ENCODE data around the gene TGFBR2. TPM values are rescaled to one million over a fixed set of nuclear protein-coding genes. Genes with fewer than 3 reads are reported as not detected.

Gene TGFBR2
- total RNA-seq, 2 experiments from 2014 or later = 45.5 to 46.6 TPM

DNA sequence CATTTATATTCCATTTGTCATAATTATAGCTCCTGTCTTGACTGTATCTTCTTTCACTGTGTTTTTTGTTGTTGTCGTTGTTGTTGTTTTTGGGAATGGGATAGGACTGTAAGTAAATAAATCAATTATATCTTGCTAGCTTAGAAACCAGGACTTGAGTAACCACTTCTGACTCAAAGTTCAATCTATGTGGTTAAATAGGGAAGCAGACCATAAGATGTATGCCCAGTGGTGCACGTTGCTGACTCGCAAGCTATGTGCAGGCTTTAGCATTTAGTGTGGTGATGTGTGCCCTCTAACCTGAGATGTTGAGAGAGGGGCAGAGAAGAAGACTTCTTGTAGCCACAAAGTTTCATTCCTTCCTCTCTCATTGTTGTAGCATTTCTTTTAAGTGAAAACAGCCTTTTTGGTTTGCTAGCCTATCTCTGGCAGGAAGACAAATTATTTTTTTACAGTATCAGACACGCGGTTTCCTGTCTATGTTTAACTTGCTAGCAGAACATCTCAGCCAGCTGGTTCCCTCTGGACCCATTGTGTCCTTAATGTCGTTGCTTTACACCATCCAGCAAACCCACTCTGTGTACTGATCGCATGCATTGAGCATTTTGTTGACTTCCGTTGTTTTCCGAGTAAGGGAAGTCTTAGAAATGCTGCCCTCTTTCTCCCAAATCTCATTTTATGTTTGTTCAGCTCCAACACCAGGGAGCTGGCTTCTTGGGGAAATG, 52.1 kb downstream of the TGFBR2 start:
- H3K27ac Mint-ChIP-seq = peak overlapping the region; percentile 95
- H3K9me3 Mint-ChIP-seq (ENCODE audit: low read depth) = no peaks in the 10 kb centered on the region
- POLR2A ChIA-PET = interaction anchor here (0.6 to 2.1 kb wide), 26 partner anchors 9 to 1544 kb away, joined by 3 to 21 read pairs (median 4); partner anchors contain the start of gene TGFBR2
- CTCF ChIA-PET = interaction anchor here (0.7 to 3.1 kb wide), 19 partner anchors 9 to 339 kb away, joined by 3 to 15 read pairs (median 5); partner anchors contain the start of gene TGFBR2
- H3K27me3 Mint-ChIP-seq = no peaks in the 10 kb centered on the region
- intact Hi-C loops (cut with DNase I, micrococcal nuclease) = loop anchor here (1.0 to 10.0 kb wide), 7 partner anchors 27 to 594 kb away; no protein-coding TSS in a partner anchor
- peak; percentile 74 for DNase-seq
- ATAC-seq = peak; percentile 64
- H3K4me1 Mint-ChIP-seq = peaks cover 100% of the 10 kb centered on the region
- H3K36me3 Mint-ChIP-seq (ENCODE audit: low read depth) = peaks cover 84% of the 10 kb centered on the region
- H3K4me3 Mint-ChIP-seq = peak overlapping the region; percentile 60

DNA sequence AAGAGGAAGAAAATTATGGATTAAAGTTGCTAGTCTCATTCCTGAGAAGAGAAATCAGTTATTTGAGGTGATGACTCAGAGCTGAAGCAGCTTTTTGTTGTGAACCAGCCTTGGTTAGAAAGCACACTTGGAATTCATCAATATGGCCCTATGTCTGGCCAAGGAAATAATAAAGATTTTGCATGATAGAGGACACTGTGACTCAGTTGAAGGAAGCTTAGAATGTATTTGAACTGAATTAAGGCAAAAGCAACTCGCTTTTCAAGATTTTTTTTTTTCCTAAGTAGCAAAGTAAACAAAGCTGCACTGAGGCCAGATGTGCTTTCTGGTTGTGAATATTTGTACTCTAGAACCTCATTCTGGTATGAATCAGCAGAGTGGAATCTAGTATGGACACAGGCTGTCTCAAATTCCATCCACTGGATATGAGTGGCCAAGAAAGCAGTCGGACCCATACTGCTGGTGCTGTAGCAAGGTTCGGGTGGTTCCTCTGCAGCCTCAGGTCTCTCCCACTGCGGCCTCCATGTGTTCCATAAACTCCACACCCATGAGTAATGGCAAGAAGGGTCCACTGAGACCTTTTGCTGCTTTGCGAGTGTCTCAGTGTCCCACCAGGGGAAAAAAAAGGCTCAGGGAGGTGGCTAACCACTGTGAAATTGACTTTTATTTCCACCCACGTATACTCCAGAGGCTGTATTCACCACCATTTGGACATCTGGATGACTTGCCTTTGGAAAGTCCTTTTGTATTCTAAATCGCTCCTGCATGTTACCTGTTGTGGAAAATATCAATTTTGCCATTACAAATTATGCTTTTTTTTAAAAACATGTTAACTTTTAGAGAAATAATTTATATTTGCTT, 53.1 kb downstream of the TGFBR2 start:
- CTCF ChIA-PET = interaction anchor here (0.7 to 2.9 kb wide), 9 partner anchors 17 to 340 kb away, joined by 3 to 15 read pairs (median 5); no protein-coding TSS in a partner anchor
- POLR2A ChIA-PET = interaction anchor here (0.6 to 2.1 kb wide), 5 partner anchors 13 to 52 kb away, joined by 3 to 21 read pairs (median 3); partner anchors contain the start of gene TGFBR2
- H3K27me3 Mint-ChIP-seq = no peaks in the 10 kb centered on the region
- peak overlapping the region; percentile 60 for H3K4me3 Mint-ChIP-seq
- ATAC-seq (no peak), DNase-seq (no peak)
- H3K9me3 Mint-ChIP-seq (ENCODE audit: low read depth) = no peaks in the 10 kb centered on the region
- H3K27ac Mint-ChIP-seq = peak overlapping the region; percentile 95
- peaks cover 100% of the 10 kb centered on the region for H3K4me1 Mint-ChIP-seq
- intact Hi-C loops (cut with DNase I, micrococcal nuclease) = loop anchor here (2.0 to 10.0 kb wide), 5 partner anchors 49 to 593 kb away; no protein-coding TSS in a partner anchor
- H3K36me3 Mint-ChIP-seq (ENCODE audit: low read depth) = peaks cover 83% of the 10 kb centered on the region

DNA sequence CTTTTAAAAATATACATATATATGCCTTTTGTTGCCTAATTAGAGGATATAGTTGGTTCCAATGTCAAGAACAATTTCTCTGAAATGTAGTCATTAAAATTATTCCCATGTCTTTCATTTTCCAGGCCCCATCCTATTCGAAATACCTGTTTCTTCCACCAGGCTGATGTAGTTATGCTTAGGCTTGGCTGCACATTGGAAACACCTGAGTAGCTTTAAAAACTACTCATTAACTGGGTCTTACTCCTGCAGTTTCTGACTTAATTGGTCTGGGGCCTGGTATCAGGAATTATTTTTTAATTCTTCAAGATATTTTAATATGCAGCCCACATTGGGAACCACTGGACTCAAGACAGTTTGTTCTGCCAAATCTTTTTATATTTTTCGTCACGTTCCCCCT, 53.7 kb downstream of the TGFBR2 start:
- peak overlapping the region; percentile 24 for H3K4me3 Mint-ChIP-seq
- H3K27me3 Mint-ChIP-seq = no peaks in the 10 kb centered on the region
- peaks cover 100% of the 10 kb centered on the region for H3K4me1 Mint-ChIP-seq
- intact Hi-C loops (cut with DNase I, micrococcal nuclease) = no loop called here
- no peak for DNase-seq
- peak overlapping the region; percentile 90 for H3K27ac Mint-ChIP-seq
- ATAC-seq = no peak
- POLR2A ChIA-PET = interaction anchor here (1.1 kb wide), 1 partner anchor 47 kb away, joined by 3 read pairs; no protein-coding TSS in a partner anchor
- CTCF ChIA-PET = interaction anchor here (0.9 to 1.6 kb wide), 2 partner anchors 25 to 53 kb away, joined by 3 to 4 read pairs; no protein-coding TSS in a partner anchor
- peaks cover 76% of the 10 kb centered on the region for H3K36me3 Mint-ChIP-seq (ENCODE audit: low read depth)
- no peaks in the 10 kb centered on the region for H3K9me3 Mint-ChIP-seq (ENCODE audit: low read depth)

- Mint-ChIP-seq H3K4me3 (peak overlapping the region; percentile 24), H3K9me3 (ENCODE audit: low read depth) (no peaks in the 10 kb centered on the region), H3K4me1 (peaks cover 100% of the 10 kb centered on the region), H3K27me3 (no peaks in the 10 kb centered on the region), H3K36me3 (ENCODE audit: low read depth) (peaks cover 75% of the 10 kb centered on the region), H3K27ac (peak overlapping the region; percentile 90)
- ATAC-seq (no peak), DNase-seq (no peak)
- ChIA-PET CTCF (interaction anchor here (0.7 to 1.6 kb wide), 3 partner anchors 20 to 54 kb away, joined by 3 to 4 read pairs (median 3); no protein-coding TSS in a partner anchor), POLR2A (interaction anchor here (0.6 to 1.1 kb wide), 2 partner anchors 11 to 48 kb away, joined by 3 read pairs; no protein-coding TSS in a partner anchor)
- intact Hi-C loops (cut with DNase I, micrococcal nuclease) = loop anchor here in 1 of 2 experiments (1.0 kb wide), 1 partner anchor 22 kb away; no protein-coding TSS in a partner anchor
Observed at GRCh38 chr3:30660656-30661055, 54.3 kb downstream of the TGFBR2 start.

GRCh38 chr3:30661098-30661873, 54.9 kb downstream of the TGFBR2 start:
- CTCF ChIA-PET = interaction anchor here (0.7 to 1.6 kb wide), 3 partner anchors 19 to 54 kb away, joined by 3 to 4 read pairs (median 3); no protein-coding TSS in a partner anchor
- H3K4me1 Mint-ChIP-seq = peaks cover 100% of the 10 kb centered on the region
- DNase-seq (no peak), ATAC-seq (peak; percentile 14)
- H3K27me3 Mint-ChIP-seq = no peaks in the 10 kb centered on the region
- POLR2A ChIA-PET = interaction anchor here (0.6 to 1.1 kb wide), 2 partner anchors 11 to 48 kb away, joined by 3 read pairs; no protein-coding TSS in a partner anchor
- no peaks in the 10 kb centered on the region for H3K9me3 Mint-ChIP-seq (ENCODE audit: low read depth)
- intact Hi-C loops (cut with DNase I, micrococcal nuclease) = loop anchor here in 1 of 2 experiments (1.0 kb wide), 1 partner anchor 21 kb away; no protein-coding TSS in a partner anchor
- peak overlapping the region; percentile 90 for H3K27ac Mint-ChIP-seq
- peak overlapping the region; percentile 24 for H3K4me3 Mint-ChIP-seq
- peaks cover 71% of the 10 kb centered on the region for H3K36me3 Mint-ChIP-seq (ENCODE audit: low read depth)

GRCh38 chr3:30662836-30663235, 56.4 kb downstream of the TGFBR2 start:
- ATAC-seq = no peak
- Mint-ChIP-seq H3K4me1 (peaks cover 96% of the 10 kb centered on the region), H3K27ac (peak overlapping the region; percentile 90), H3K9me3 (ENCODE audit: low read depth) (no peaks in the 10 kb centered on the region), H3K36me3 (ENCODE audit: low read depth) (peaks cover 62% of the 10 kb centered on the region), H3K4me3 (peak overlapping the region; percentile 48), H3K27me3 (no peaks in the 10 kb centered on the region)
- intact Hi-C loops (cut with DNase I, micrococcal nuclease) = no loop called here
- POLR2A ChIA-PET = interaction anchor here (0.7 kb wide), 1 partner anchor 8 kb away, joined by 4 read pairs; no protein-coding TSS in a partner anchor
- peak; percentile 38 for DNase-seq
- CTCF ChIA-PET = interaction anchor here (0.9 to 3.6 kb wide), 2 partner anchors 8 to 27 kb away, joined by 3 to 12 read pairs; no protein-coding TSS in a partner anchor

- ATAC-seq = no peak
- ChIA-PET POLR2A (interaction anchor here (0.6 to 0.7 kb wide), 5 partner anchors 21 to 43 kb away, joined by 4 to 7 read pairs (median 5); no protein-coding TSS in a partner anchor), CTCF (interaction anchor here (0.9 to 3.6 kb wide), 5 partner anchors 9 to 35 kb away, joined by 3 to 12 read pairs (median 10); no protein-coding TSS in a partner anchor)
- Mint-ChIP-seq H3K36me3 (ENCODE audit: low read depth) (peaks cover 66% of the 10 kb centered on the region), H3K9me3 (ENCODE audit: low read depth) (no peaks in the 10 kb centered on the region), H3K27me3 (no peaks in the 10 kb centered on the region), H3K4me1 (peaks cover 96% of the 10 kb centered on the region), H3K27ac (peak overlapping the region; percentile 90), H3K4me3 (peak overlapping the region; percentile 48)
- DNase-seq = no peak
- intact Hi-C loops (cut with DNase I, micrococcal nuclease) = no loop called here
Observed at GRCh38 chr3:30663533-30664241, 57.3 kb downstream of the TGFBR2 start.

GRCh38 chr3:30664459-30664858, 58.1 kb downstream of the TGFBR2 start:
- Mint-ChIP-seq H3K27ac (peak overlapping the region; percentile 90), H3K27me3 (no peaks in the 10 kb centered on the region), H3K4me1 (peaks cover 95% of the 10 kb centered on the region), H3K9me3 (ENCODE audit: low read depth) (no peaks in the 10 kb centered on the region), H3K4me3 (peak overlapping the region; percentile 48), H3K36me3 (ENCODE audit: low read depth) (peaks cover 66% of the 10 kb centered on the region)
- ChIA-PET POLR2A (interaction anchor here (0.6 to 0.7 kb wide), 2 partner anchors 24 to 312 kb away, joined by 4 to 5 read pairs; no protein-coding TSS in a partner anchor), CTCF (interaction anchor here (1.0 to 3.6 kb wide), 6 partner anchors 9 to 53 kb away, joined by 3 to 12 read pairs (median 6); no protein-coding TSS in a partner anchor)
- DNase-seq (peak; percentile 51), ATAC-seq (no peak)
- intact Hi-C loops (cut with DNase I, micrococcal nuclease) = no loop called here

GRCh38 chr3:30664884-30665283, 58.5 kb downstream of the TGFBR2 start:
- no peaks in the 10 kb centered on the region for H3K27me3 Mint-ChIP-seq
- H3K4me1 Mint-ChIP-seq = peaks cover 95% of the 10 kb centered on the region
- H3K9me3 Mint-ChIP-seq (ENCODE audit: low read depth) = no peaks in the 10 kb centered on the region
- intact Hi-C loops (cut with DNase I, micrococcal nuclease) = no loop called here
- POLR2A ChIA-PET = interaction anchor here (0.6 kb wide), 2 partner anchors 20 to 312 kb away, joined by 3 to 4 read pairs; no protein-coding TSS in a partner anchor
- H3K4me3 Mint-ChIP-seq = peak overlapping the region; percentile 48
- H3K27ac Mint-ChIP-seq = peak overlapping the region; percentile 90
- peak; percentile 31 for ATAC-seq
- H3K36me3 Mint-ChIP-seq (ENCODE audit: low read depth) = peaks cover 67% of the 10 kb centered on the region
- peak; percentile 34 for DNase-seq
- CTCF ChIA-PET = interaction anchor here (0.6 to 3.6 kb wide), 7 partner anchors 9 to 432 kb away, joined by 3 to 12 read pairs (median 3); no protein-coding TSS in a partner anchor

All from activated CD4-positive, alpha-beta T cell treated with anti-CD3 and anti-CD28 coated beads for 36 hours (primary cell).